NCI-H82 (cell line): Measurements from ENCODE around the gene TUBB2B.
"Not testable (repeated sequence)": the region's sequence is repeated elsewhere in the genome, so short reads cannot be mapped to it uniquely, and the experiment has no call there.

Experiments used
- DNase-seq: peaks from one replicate; lab custom pipeline; 2025; lab: John Stamatoyannopoulos, UW

TUBB2B gene

DNA sequence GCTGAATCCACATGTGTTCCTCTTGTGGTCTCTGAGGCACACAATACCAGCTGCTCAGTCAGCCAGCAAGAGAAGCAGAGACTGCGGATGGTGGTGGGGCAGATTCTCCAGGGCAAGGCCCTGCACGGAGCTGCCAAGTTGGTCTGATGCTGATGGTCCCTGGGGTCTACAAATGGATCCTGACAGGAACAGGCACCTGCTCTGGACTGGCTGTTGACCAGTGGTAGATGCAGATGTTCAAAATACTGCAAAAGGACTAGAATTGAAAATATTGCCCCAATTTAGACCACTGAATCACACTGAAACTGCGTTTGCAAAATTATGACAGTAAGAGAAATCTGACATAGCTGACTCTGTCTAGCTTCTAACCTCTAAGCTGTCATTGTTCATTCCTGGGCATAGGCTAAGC is 40.5 kb downstream of the TUBB2B start:
- no peak for DNase-seq

DNA sequence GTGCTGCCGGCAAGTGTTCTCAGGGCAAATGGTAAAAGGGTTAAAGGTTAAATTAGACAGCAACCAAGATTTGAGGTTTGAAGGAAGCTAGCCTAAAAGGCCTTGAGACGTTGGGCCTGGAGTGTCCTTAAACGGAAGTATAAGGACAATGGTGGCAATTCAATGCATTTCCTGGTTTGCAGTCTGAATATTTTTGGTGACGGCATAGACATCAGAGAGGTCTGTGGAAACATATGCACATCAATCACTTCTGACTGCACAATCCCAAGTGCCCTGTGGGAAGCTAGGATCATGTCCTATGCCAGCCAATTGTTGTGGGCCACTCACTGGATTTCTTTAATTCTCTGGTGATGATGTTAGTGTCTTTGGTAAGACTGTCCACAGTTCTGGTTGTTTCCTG is 44.4 kb downstream of the TUBB2B start:
- DNase-seq, result no peak

DNA sequence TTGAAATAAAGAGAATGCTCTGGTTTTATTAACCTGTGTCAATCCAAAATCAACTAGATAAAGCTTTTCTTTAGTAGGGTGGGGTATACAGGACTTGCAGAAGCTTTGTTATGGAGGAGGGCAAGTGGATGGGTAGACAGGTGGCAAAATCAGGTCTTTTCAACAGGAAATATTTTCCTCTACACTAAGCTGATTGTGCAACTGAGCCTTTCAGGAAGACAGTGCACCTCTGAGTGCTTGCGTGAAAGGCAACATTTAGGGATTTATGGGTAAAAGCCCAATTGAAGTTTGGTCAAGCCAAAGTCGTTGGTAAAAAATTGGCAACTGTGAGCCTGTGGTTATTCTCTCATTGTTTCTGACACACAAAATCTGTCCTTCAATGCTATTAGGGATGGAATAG is 46.3 kb downstream of the TUBB2B start:
- no peak for DNase-seq

DNA sequence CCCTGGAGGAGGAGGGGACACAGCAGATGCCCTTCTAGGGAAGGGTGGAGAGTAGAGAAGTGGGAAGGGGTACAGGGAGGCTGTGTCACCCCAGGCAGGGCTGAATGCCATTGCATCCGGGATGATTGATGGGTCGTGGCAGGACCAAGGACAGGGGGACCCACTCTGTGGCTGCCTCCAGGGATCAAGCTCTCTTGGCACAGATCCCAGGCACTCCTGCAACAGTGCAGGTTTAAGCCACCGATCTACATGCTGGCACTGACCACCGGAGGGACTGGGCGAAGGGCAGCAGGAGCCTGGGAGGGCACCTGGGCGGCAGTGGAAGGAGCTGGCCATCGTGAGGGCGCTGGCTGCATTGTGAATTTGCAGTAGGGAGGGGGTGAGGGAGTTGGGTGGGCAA is 47.5 kb downstream of the TUBB2B start:
- DNase-seq, result not testable (repeated sequence)

DNA sequence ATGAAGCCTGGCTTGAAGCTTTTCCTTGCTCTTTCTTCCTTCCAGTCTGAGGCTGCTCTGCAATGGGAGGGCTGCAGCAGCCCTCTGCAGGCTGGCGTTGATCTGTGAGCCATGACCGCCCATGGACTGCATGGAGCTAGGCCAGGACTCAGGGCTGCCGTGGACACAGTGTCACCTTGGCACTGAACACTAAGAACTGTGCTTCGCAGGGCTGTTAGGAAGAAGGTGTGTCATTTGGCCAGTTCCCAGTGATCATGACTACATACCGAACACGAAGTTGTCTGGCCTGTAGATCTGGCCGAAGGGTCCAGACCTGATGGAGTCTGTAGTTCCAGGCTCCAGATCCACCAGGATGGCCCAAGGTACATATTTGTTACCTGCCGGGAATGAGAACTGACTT is 48.8 kb downstream of the TUBB2B start:
- DNase-seq, result not testable (repeated sequence)

DNA sequence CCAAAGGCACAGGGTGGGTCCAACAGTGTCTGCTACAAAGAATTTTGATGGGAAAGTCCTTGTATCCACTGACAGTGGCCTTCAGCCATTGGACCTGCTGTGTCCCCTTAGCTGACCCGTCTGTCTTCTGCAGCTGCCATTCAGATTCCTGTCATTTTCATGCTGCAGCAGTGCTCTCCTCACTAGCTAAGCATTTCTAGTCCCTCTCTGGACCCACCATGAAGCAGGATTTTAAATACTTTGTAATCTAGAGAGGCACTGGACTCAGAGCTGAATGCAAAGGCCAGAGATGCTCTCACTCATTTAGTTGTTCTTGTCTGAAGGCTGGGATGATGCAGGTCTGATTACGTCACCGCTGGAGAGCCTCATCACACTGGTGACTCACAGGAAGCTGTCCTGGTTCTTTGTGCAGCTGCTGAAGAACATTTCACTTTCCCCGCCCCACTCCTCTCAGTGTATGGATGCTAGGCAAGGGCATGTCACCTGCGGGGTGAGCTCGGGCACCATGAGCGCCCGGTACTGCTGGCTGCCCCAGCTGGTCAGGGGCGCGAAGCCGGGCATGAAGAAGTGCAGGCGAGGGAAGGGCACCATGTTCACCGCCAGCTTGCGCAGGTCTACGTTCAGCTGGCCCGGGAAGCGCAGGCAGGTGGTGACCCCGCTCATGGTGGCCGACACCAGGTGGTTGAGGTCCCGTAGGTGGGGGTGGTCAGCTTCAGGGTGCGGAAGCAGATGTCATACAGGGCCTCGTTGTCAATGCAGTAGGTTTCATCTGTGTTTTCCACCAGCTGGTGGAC is 50.7 kb downstream of the TUBB2B start:
- DNase-seq, result no peak

DNA sequence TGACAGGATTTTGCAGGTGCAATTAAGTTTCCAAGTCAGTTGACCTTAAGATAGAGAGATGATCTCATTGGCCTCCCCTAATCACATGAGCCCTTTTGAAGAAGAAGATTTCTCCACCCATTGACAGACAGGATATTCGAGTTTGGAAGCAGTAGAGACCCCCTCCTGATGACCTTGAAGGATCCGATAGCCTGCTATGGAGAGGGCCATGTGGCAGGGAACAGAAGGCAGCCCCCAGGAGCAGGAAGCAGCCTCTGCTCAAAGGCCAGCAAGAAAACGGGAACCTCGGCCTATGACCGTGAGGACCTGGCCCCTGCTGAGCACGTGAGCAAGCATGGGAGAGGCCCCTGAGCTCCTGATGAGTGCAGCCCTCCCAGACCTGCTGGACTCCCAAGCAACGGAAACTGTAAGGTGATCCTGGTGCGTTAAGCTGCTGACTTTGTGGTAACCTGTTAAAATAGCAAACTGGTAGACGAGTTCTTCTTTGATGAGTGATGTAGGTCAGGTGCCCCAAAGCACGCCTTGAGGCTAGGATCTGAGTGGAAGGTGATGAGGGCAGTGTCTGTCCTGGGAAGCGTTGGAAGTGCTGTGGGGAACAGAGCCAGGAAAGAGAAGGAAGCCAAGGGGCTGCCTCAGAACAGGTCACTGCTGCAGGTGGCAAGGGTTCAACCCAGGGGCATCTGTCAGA is 51.6 kb downstream of the TUBB2B start:
- no peak for DNase-seq
